ENCODE results near the gene CAB39.

Gene CAB39

DNA sequence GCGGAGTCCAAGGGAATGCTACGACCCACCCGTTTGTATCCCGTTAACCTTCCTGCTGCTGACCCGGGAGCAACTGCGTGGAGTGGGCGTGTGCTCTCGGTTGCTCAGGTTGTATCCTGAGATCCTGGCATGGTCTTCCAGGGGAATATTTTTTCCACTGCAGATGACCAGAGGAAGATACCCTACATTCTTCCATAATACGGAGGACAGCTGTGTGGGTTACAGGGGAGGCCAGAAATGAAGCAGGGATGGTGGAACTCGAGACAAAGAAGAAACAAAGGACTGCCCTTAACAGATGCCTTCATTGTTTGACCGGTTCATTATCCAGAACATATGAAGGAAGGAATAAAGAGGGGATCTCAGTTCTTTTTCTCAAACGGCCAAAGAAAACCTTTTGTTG, 39.8 kb upstream of the CAB39 start:
- Histone ChIP-seq H3K27me3 (ENCODE audit: insufficient read depth, low read length) (no peaks in the 10 kb centered on the region), H3K36me3 (ENCODE audit: insufficient read depth, low read length) (no peaks in the 10 kb centered on the region), H3K27ac (ENCODE audit: low read depth, low read length) (no peak overlapping the region), H3K9me3 (ENCODE audit: insufficient read depth, low read depth, low read length) (peaks cover 2% of the 10 kb centered on the region; the same call in 1 of the 2 replicates), H3K9ac (ENCODE audit: low read depth, low read length) (no peak overlapping the region), H3K4me3 (ENCODE audit: low read length) (no peak overlapping the region), H3K4me1 (ENCODE audit: insufficient read depth, low read length) (peaks cover 11% of the 10 kb centered on the region)
- 97% methylated on average over 12 of the region's 12 CpGs for WGBS

DNA sequence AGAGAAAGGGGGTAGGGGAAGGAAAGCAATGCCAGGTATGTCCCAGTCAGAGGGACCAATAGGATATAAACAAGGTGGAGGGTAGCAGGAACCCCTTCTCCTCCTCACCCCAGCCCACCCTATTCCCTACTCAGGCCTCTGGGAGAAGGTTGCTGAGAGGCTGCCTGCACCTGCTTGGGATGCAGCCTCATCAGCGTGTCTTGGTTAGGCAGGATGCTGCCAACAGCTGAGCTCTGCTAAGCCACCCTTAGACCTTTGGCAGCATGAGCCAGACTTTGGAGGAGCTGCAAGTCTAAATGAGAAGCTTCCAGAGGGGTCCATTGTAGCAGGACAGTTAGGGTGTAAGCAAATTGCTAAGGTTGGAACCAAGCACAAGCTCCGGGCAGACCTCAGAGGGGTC, 38.2 kb upstream of the CAB39 start:
- no peaks in the 10 kb centered on the region for H3K4me1 ChIP-seq (ENCODE audit: insufficient read depth, low read length)
- no peak overlapping the region for H3K4me3 ChIP-seq (ENCODE audit: low read length)
- H3K9me3 ChIP-seq (ENCODE audit: insufficient read depth, low read depth, low read length) = peaks cover 8% of the 10 kb centered on the region
- no peaks in the 10 kb centered on the region for H3K27me3 ChIP-seq (ENCODE audit: insufficient read depth, low read length)
- H3K9ac ChIP-seq (ENCODE audit: low read depth, low read length) = no peak overlapping the region
- WGBS = 97% methylated on average over 2 of the region's 2 CpGs
- H3K27ac ChIP-seq (ENCODE audit: low read depth, low read length) = no peak overlapping the region
- H3K36me3 ChIP-seq (ENCODE audit: insufficient read depth, low read length) = no peaks in the 10 kb centered on the region

DNA sequence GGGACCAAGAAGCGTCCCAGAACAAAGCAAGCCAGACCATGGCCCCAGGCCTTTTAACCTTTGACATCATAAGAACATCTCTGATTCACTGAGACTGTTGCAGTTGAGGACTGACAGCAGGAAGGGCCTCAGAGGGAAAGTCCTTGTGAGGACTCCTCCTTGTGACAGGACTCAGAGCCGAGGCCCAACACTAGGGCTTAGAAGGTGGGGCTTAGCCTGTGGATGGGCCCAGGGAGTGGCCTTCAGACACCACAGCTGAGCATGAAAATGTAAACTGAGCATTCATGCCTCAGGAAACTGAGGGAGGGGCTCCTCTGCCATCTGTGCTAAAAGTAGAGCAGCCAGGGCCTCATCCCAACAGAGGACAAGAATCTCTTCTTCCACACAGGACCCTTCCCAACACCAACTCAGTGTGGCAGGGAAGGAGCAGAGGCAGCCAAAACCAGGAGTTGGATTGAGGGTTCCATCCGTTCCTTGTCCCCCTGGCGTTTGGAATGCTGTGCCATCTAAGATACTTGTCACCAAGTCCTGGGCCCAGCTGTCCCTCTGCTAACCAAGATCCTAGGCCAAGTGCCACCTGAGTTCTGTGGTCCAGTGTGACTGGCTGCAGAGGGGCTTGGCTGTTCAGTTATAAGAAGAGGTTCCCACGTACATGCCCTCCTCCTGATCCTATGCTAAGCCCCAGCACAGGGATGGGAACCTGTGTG, 37.5 kb upstream of the CAB39 start:
- 83% methylated on average over 5 of the region's 5 CpGs for WGBS

DNA sequence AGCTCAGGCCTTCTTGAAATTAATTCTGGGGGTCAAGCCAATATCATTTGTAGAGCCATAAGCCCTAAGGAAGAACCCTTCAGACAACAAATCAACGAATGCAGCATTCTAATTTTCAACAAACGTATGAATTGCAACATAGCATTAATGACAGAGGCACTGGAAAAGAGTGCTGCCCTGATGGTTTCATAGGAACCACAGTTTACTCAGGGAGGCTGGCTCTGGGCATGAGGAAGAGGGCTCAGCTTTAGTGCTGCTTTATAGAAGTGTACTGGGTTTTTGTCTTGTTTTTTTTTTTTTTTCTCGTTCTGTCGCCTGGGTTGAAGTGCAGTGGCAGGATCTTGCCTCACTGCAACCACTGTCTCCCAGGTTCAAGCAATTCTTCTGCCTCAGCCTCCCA, 36.1 kb upstream of the CAB39 start:
- Histone ChIP-seq H3K27me3 (ENCODE audit: insufficient read depth, low read length) (no peaks in the 10 kb centered on the region), H3K9me3 (ENCODE audit: insufficient read depth, low read depth, low read length) (peaks cover 8% of the 10 kb centered on the region), H3K4me1 (ENCODE audit: insufficient read depth, low read length) (no peaks in the 10 kb centered on the region), H3K36me3 (ENCODE audit: insufficient read depth, low read length) (no peaks in the 10 kb centered on the region), H3K4me3 (ENCODE audit: low read length) (no peak overlapping the region), H3K9ac (ENCODE audit: low read depth, low read length) (no peak overlapping the region), H3K27ac (ENCODE audit: low read depth, low read length) (no peak overlapping the region)
- 97% methylated on average over 3 of the region's 4 CpGs for WGBS

More for the DNA sequence above, 37.5 kb upstream of the CAB39 start:
- Histone ChIP-seq H3K4me1 (ENCODE audit: insufficient read depth, low read length) (no peaks in the 10 kb centered on the region), H3K9me3 (ENCODE audit: insufficient read depth, low read depth, low read length) (peaks cover 8% of the 10 kb centered on the region), H3K27ac (ENCODE audit: low read depth, low read length) (no peak overlapping the region), H3K4me3 (ENCODE audit: low read length) (no peak overlapping the region), H3K9ac (ENCODE audit: low read depth, low read length) (no peak overlapping the region), H3K27me3 (ENCODE audit: insufficient read depth, low read length) (no peaks in the 10 kb centered on the region), H3K36me3 (ENCODE audit: insufficient read depth, low read length) (no peaks in the 10 kb centered on the region)

DNA sequence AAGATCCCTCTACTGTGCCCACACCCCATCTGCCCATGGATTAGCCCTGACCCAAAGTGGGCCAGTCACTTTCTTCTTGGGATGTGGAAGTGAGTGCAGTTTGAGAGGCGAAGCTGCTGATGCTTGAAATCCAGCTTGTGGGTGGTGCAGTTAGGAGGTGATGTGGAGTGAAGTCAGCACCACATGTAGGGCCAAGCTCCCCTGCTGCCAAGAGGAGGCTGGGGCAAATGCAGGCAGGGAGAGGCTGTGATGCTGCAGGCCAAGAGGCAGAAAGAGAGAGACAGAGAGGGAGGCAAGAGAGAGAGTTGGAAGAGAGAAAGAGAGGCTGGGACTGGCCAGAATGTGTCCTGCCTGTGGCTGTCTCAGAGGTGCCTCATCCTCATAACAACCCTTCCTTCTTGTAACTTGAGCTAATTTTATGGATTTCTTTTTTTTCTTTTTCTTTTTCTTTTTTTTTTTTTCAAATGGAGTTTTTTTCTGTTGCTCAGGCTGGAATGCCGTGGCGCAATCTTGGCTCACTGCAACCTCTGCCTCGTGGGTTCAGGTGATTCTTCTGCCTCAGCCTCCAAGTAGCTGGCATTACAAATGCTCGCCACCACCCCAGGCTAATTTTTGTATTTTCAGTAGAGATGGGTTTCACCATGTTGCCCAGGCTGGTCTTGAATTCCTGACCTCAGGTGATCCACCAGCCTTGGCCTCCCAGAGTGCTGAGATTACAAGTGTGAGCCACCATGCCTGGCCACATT, 35.3 kb upstream of the CAB39 start:
- no peaks in the 10 kb centered on the region for H3K4me1 ChIP-seq (ENCODE audit: insufficient read depth, low read length)
- H3K4me3 ChIP-seq (ENCODE audit: low read length) = no peak overlapping the region
- H3K27me3 ChIP-seq (ENCODE audit: insufficient read depth, low read length) = no peaks in the 10 kb centered on the region
- WGBS = 94% methylated on average over 5 of the region's 5 CpGs
- no peak overlapping the region for H3K27ac ChIP-seq (ENCODE audit: low read depth, low read length)
- H3K9ac ChIP-seq (ENCODE audit: low read depth, low read length) = no peak overlapping the region
- H3K36me3 ChIP-seq (ENCODE audit: insufficient read depth, low read length) = no peaks in the 10 kb centered on the region
- H3K9me3 ChIP-seq (ENCODE audit: insufficient read depth, low read depth, low read length) = peaks cover 8% of the 10 kb centered on the region

DNA sequence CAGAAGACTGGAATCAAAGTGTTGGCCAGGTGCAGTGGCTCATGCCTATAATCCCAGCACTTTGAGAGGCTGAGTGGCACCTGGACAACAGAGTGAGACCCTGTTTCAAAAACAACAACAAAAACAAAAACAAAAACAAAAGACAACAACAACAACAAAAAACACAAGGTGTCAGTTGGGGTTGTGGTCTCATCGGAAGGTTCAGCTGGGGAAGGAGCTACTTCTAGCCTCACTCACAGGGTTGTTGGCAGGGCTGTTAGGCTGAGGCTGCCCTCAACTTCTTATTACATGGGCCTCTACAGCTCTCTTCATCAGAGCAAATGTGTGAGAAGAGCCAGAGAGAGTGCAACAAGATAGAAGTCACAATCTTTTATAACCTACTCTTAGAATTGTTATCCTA, 34.6 kb upstream of the CAB39 start:
- no peaks in the 10 kb centered on the region for H3K36me3 ChIP-seq (ENCODE audit: insufficient read depth, low read length)
- H3K9me3 ChIP-seq (ENCODE audit: insufficient read depth, low read depth, low read length) = peaks cover 8% of the 10 kb centered on the region
- no peak overlapping the region for H3K9ac ChIP-seq (ENCODE audit: low read depth, low read length)
- no peaks in the 10 kb centered on the region for H3K27me3 ChIP-seq (ENCODE audit: insufficient read depth, low read length)
- no peak overlapping the region for H3K4me3 ChIP-seq (ENCODE audit: low read length)
- H3K4me1 ChIP-seq (ENCODE audit: insufficient read depth, low read length) = no peaks in the 10 kb centered on the region
- no peak overlapping the region for H3K27ac ChIP-seq (ENCODE audit: low read depth, low read length)
- 100% methylated on average over 1 of the region's 1 CpG for WGBS

DNA sequence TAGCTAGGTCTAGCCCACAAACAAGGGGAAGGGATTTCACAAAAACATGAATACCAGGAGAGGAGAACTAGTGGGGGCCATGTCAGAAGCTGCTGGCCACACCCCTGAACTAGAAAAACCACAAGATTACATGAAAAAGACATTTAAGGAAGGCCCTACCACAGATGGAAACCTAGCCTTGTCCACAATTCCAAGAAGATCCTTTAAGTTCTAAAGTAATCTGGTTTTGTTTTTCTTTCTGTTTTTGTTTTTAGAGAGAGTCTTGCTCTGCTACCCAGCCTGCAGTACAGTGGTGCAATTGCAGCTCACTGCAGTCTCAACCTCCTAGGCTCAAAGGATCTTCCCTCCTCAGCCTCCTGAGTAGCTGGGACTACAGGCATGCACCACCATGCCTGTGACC, 34.2 kb upstream of the CAB39 start:
- Histone ChIP-seq H3K9me3 (ENCODE audit: insufficient read depth, low read depth, low read length) (peaks cover 8% of the 10 kb centered on the region), H3K9ac (ENCODE audit: low read depth, low read length) (no peak overlapping the region), H3K4me1 (ENCODE audit: insufficient read depth, low read length) (no peaks in the 10 kb centered on the region), H3K27me3 (ENCODE audit: insufficient read depth, low read length) (no peaks in the 10 kb centered on the region), H3K27ac (ENCODE audit: low read depth, low read length) (no peak overlapping the region), H3K4me3 (ENCODE audit: low read length) (no peak overlapping the region), H3K36me3 (ENCODE audit: insufficient read depth, low read length) (no peaks in the 10 kb centered on the region)

DNA sequence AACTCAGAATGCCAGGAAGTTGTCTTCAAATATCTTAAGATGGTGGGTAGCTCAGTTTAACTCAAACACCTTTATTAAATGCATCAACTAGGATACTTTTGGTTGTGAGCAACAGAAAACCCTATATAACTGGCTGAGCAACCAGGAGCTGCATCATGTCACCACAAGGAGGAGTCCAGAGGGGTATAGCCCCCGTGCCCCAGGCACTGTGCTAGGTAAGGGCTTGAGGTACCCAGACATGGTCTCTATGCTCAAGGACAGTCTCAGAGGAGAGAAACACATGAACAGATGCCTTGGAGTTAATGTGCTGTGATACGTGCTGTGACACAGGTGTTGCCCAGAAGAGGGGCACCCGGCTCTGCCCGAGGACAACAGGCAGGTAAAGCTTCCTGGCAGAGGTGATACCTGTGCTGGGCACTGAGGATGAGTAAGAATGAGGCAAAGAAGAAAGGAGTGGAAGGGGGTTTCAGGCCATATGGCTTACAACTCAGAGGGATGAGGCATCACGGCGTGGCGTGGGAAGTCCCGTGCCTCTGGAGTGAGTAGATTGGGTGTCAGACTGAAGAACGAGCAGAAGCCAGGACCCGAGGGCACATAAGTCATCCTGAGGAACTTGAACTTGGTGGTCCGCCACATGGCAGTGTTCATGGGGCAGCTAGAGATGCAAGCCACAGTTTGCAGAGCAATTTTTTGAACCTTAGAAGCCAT, 32.0 kb upstream of the CAB39 start:
- Histone ChIP-seq H3K4me1 (ENCODE audit: insufficient read depth, low read length) (no peaks in the 10 kb centered on the region; the same call in 1 of the 2 replicates), H3K36me3 (ENCODE audit: insufficient read depth, low read length) (no peaks in the 10 kb centered on the region), H3K27me3 (ENCODE audit: insufficient read depth, low read length) (no peaks in the 10 kb centered on the region), H3K4me3 (ENCODE audit: low read length) (no peak overlapping the region), H3K9ac (ENCODE audit: low read depth, low read length) (no peak overlapping the region), H3K9me3 (ENCODE audit: insufficient read depth, low read depth, low read length) (peaks cover 8% of the 10 kb centered on the region), H3K27ac (ENCODE audit: low read depth, low read length) (no peak overlapping the region)
- 91% methylated on average over 11 of the region's 11 CpGs for WGBS

DNA sequence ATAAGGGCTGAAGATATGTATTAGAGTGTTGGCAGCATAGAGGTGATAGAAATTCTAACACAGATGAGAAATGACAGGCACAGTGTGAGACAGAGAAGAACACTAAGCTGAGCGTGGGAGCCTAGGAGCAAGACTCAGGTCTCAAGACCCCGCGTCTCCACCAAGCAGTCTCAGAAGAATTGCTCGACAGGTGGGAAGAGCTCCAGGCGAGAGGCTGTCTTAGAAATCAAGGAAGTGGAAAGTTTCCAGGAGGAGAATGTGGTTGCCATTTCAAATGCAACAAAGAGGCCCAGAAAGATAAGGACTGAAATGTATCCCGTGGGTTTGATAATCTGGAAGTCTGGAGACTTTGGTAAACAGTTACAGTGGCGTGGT, 31.5 kb upstream of the CAB39 start:
- Histone ChIP-seq H3K36me3 (ENCODE audit: insufficient read depth, low read length) (no peaks in the 10 kb centered on the region), H3K27me3 (ENCODE audit: insufficient read depth, low read length) (no peaks in the 10 kb centered on the region), H3K4me3 (ENCODE audit: low read length) (no peak overlapping the region), H3K4me1 (ENCODE audit: insufficient read depth, low read length) (no peaks in the 10 kb centered on the region; the same call in 1 of the 2 replicates), H3K9ac (ENCODE audit: low read depth, low read length) (no peak overlapping the region), H3K27ac (ENCODE audit: low read depth, low read length) (no peak overlapping the region), H3K9me3 (ENCODE audit: insufficient read depth, low read depth, low read length) (peaks cover 8% of the 10 kb centered on the region)
- 78% methylated on average over 7 of the region's 7 CpGs for WGBS

DNA sequence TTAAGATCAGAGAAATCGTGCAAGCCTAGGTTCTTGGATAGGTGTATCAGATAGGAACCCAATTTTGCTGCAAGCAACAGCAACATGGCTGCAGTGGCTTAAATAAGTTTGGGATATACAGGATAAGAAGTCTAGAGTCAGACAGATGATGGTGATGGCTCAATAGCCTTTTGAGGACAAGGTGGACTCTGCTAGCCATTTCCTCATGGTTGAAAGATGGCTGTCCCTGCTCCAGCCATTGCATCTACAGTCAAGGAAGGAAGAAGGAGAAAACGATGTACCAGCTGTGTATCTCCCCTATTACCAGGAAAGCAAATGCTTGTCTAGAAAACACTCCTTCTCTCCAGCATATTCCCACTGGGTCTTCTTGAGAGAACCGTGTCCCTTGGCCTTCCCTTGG, 30.1 kb upstream of the CAB39 start:
- Histone ChIP-seq H3K27me3 (ENCODE audit: insufficient read depth, low read length) (no peaks in the 10 kb centered on the region), H3K27ac (ENCODE audit: low read depth, low read length) (no peak overlapping the region), H3K4me1 (ENCODE audit: insufficient read depth, low read length) (peaks cover 2% of the 10 kb centered on the region; the same call in 1 of the 2 replicates), H3K4me3 (ENCODE audit: low read length) (no peak overlapping the region), H3K9me3 (ENCODE audit: insufficient read depth, low read depth, low read length) (peaks cover 8% of the 10 kb centered on the region), H3K9ac (ENCODE audit: low read depth, low read length) (no peak overlapping the region), H3K36me3 (ENCODE audit: insufficient read depth, low read length) (no peaks in the 10 kb centered on the region)
- 90% methylated on average over 2 of the region's 3 CpGs for WGBS

Measured in HUES64 (cell line).